IPS DF 19.7 (cell line): ENCODE measurements around the gene ARL4A.
A peak's percentile ranks its signal among the peaks of the same experiment; 100 is the strongest.

ENCODE experiments used
- DNase-seq: peaks from one replicate; pipeline ENCODE4 v3.0.0-alpha.2; 2013; ENCODE audit warnings: low read depth, low spot score

ARL4A gene

GRCh38 chr7:12725575-12726316, 38.3 kb downstream of the ARL4A start:
- DNase-seq: no peak

GRCh38 chr7:12726908-12727307, 39.5 kb downstream of the ARL4A start:
- DNase-seq: no peak

DNA sequence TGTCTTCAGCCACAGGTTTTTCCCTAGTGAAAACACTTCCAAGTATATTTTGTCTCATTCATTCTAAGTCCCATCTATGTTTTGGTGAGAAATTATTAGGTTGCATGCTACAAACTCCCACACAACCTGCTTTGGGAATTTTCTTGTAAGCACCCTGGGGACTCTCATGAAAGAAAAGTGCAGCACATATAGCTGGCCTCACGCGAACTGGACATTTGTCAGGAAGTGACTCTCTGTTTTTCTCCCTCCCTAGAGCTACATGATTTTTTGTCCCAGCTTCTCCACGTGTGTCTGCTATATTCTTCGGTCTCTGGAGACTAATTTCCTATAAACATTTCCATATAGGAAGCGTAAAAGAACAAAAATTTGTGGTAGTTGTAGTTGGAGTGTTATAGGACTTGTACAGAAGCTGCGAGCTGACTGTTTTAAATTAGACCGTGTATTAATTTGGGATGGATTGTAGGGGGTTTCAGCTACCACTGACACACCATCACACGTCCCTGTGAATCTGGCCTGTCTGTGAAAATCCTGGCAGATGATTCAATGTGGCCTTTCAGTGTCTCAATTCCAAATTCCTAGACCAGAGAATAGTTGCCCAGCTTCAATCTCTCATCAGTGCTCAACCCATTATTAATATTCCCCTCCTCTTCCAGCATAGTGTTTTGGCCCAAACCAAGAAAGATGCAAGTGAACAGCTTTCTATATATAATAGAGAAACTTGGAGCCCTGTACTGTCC, 40.2 kb downstream of the ARL4A start:
- DNase-seq: no peak

GRCh38 chr7:12728192-12728538, 40.7 kb downstream of the ARL4A start:
- DNase-seq: no peak

DNA sequence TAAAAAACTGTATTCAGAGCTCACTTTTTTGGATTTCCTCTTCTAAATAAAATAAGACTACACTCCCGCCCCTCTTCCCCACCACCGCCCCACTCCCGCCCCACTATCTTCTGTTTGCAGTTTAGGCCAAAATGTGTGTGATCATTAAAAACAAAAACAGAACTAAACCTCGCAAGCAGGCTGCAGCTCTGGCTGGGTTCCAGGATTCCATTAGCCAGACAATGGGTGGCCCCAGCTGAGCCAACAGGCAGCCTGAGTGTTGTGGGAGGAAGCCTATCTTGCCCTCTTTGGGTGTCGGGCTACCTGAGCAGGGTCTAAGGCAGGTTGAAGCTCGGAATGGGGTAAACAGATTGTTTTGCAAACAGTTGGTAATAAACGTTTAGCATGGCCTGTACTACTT, 41.7 kb downstream of the ARL4A start:
- peak; percentile 61 for DNase-seq

- DNase-seq: no peak
Observed at GRCh38 chr7:12730523-12730922, 43.1 kb downstream of the ARL4A start.

DNA sequence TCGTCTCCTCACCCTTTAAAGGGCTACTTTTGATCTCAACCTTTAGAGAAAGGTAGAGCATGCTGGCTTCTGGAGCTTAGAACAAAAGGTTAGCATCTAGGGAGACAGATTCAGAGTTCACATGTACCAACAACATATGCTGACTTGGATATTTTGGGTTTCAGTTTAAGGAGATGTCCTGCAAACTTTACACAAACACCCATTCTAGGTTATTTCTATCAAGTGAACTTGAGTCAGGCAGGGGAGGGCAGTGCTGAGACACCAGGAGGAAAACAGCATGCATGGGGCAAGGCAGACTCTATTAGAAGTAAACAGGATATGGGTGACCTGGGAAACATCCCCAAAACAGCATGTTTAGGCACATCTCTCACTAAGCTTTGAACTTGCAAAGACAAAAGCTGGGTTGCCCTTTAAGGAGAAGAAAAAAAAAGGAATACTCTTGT, 43.8 kb downstream of the ARL4A start:
- peak; percentile 47 for DNase-seq

DNA sequence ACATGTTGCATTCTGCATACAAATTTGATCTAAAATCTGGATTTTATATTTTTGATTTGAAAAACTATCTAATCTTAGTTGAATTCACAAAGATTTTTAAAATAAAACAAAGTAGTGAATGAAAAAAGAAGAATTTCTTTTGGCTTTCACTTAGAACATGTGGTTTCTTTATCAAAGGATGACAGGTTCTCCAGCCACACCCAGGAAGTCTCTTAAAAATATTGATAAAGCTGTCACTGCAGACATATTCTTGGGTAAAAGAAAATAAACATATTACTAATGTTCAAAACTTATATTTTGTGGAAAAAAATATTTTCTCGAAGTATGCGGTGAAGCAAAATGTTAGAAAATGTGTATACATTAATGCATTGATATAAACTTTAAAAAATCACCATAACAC, 44.3 kb downstream of the ARL4A start:
- no peak for DNase-seq

GRCh38 chr7:12732428-12732827, 45.0 kb downstream of the ARL4A start:
- DNase-seq: no peak

- DNase-seq: no peak
Observed at GRCh38 chr7:12735923-12736322, 48.5 kb downstream of the ARL4A start.

- DNase-seq: no peak
Observed at GRCh38 chr7:12737373-12737772, 49.9 kb downstream of the ARL4A start.

DNA sequence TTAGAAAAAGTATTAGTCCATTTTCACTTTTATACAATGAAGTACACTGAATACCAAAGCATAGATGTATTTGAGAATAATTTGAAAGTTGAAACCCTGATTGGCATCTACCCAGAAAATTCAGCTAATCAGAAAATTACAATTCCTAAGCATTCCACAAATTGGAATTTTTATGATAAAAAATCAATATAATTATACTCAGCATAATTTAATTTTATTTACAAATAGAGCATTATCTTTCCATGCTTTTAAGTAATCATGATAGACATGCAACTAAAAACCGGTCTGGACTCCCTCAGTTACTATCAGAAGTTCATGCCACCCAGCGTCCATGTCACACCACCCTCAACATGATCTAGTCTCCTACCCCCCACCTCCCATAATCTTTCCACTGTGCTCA, 50.4 kb downstream of the ARL4A start:
- DNase-seq: no peak

GRCh38 chr7:12738665-12739064, 51.2 kb downstream of the ARL4A start:
- no peak for DNase-seq
